ENCODE measurements around the gene NECTIN4. TPM values are rescaled to one million over a fixed set of nuclear protein-coding genes. Genes with fewer than 3 reads are reported as not detected.

The NECTIN4 gene
- total RNA-seq, 1 donor from 2014 or later = 42.7 TPM

- peaks cover 16% of the 10 kb centered on the region for H3K4me1 ChIP-seq
- H3K27ac ChIP-seq = peak within 1 kb of the TSS; percentile 31
- peak within 1 kb of the TSS; percentile 43 to 52 for H3K4me3 ChIP-seq
- no peaks in the 10 kb centered on the region for H3K27me3 ChIP-seq
- DNase-seq (ENCODE audit: extremely low spot score in 2 of 2) = no peak
- TF ChIP-seq CTCF (IDR thresholded peaks at IDR 0.05) (peak in 1 of 3 experiments; percentile 4), POLR2A (IDR thresholded peaks at IDR 0.05) (no peak), POLR2AphosphoS5 (IDR thresholded peaks at IDR 0.05; ENCODE audit: insufficient read depth in 1 of 2, low read depth in 1 of 2) (peak in 1 of 2 donors; percentile 40)
- H3K36me3 ChIP-seq = peaks cover 0 to 15% of the 10 kb centered on the region in 2 donors
- H3K9me3 ChIP-seq = no peaks in the 10 kb centered on the region
- intact Hi-C loops (cut with DNase I) = loop anchor here (5.0 to 10.0 kb wide), 2 partner anchors 51 to 104 kb away; partner anchors contain the start of gene USF1
Measured at GRCh38 chr1:161098210-161099068, 9.1 kb upstream of the NECTIN4 start, which contains the start of gene KLHDC9. Gene KLHDC9 (plus strand): TSS chr1:161098361. CDS start chr1:161098536, 175 bp downstream.

- no peaks in the 10 kb centered on the region for H3K9me3 ChIP-seq
- TF ChIP-seq POLR2AphosphoS5 (IDR thresholded peaks at IDR 0.05; ENCODE audit: insufficient read depth in 1 of 2, low read depth in 1 of 2) = peak in 1 of 2 donors; percentile 63
- no peak for TF ChIP-seq CTCF (IDR thresholded peaks at IDR 0.05)
- peak in 1 of 2 donors; percentile 25 for DNase-seq (ENCODE audit: extremely low spot score in 2 of 2)
- H3K27ac ChIP-seq = no peak overlapping the region
- no peak overlapping the region for H3K4me3 ChIP-seq
- intact Hi-C loops (cut with DNase I) = loop anchor here (5.0 to 10.0 kb wide), 2 partner anchors 49 to 102 kb away; partner anchors contain the start of gene USF1
- no peaks in the 10 kb centered on the region for H3K27me3 ChIP-seq
- H3K36me3 ChIP-seq = peaks cover 0 to 15% of the 10 kb centered on the region in 2 donors
- peaks cover 16% of the 10 kb centered on the region for H3K4me1 ChIP-seq
Measured at GRCh38 chr1:161096530-161096929, 7.2 kb upstream of the NECTIN4 start.

GRCh38 chr1:161096015-161096414, 6.7 kb upstream of the NECTIN4 start:
- no peak overlapping the region for H3K4me3 ChIP-seq
- peaks cover 16% of the 10 kb centered on the region for H3K4me1 ChIP-seq
- H3K36me3 ChIP-seq = peaks cover 0 to 11% of the 10 kb centered on the region in 2 donors
- TF ChIP-seq POLR2AphosphoS5 (IDR thresholded peaks at IDR 0.05; ENCODE audit: insufficient read depth in 1 of 2, low read depth in 1 of 2) (no peak), POLR2A (IDR thresholded peaks at IDR 0.05) (no peak)
- no peak overlapping the region for H3K27ac ChIP-seq
- no peaks in the 10 kb centered on the region for H3K9me3 ChIP-seq
- intact Hi-C loops (cut with DNase I) = loop anchor here (5.0 to 10.0 kb wide), 2 partner anchors 49 to 101 kb away; partner anchors contain the start of gene USF1
- DNase-seq (ENCODE audit: extremely low spot score in 2 of 2) = no peak
- H3K27me3 ChIP-seq = no peaks in the 10 kb centered on the region

- H3K27ac ChIP-seq = no peak overlapping the region
- no peak for DNase-seq (ENCODE audit: extremely low spot score in 2 of 2)
- TF ChIP-seq POLR2AphosphoS5 (IDR thresholded peaks at IDR 0.05; ENCODE audit: insufficient read depth in 1 of 2, low read depth in 1 of 2) (no peak), POLR2A (IDR thresholded peaks at IDR 0.05) (no peak), CTCF (IDR thresholded peaks at IDR 0.05) (no peak)
- H3K36me3 ChIP-seq = peaks cover 0 to 4% of the 10 kb centered on the region in 2 donors
- no peaks in the 10 kb centered on the region for H3K27me3 ChIP-seq
- no peaks in the 10 kb centered on the region for H3K9me3 ChIP-seq
- H3K4me3 ChIP-seq = no peak overlapping the region
- peaks cover 16% of the 10 kb centered on the region for H3K4me1 ChIP-seq
- intact Hi-C loops (cut with DNase I) = loop anchor here (5.0 to 10.0 kb wide), 2 partner anchors 48 to 100 kb away; partner anchors contain the start of gene USF1
Measured at GRCh38 chr1:161095230-161095629, 5.9 kb upstream of the NECTIN4 start.

- Histone ChIP-seq H3K4me1 (peaks cover 16% of the 10 kb centered on the region), H3K4me3 (no peak overlapping the region), H3K36me3 (no peaks in the 10 kb centered on the region), H3K27me3 (no peaks in the 10 kb centered on the region), H3K27ac (no peak overlapping the region), H3K9me3 (no peaks in the 10 kb centered on the region)
- TF ChIP-seq POLR2AphosphoS5 (IDR thresholded peaks at IDR 0.05; ENCODE audit: insufficient read depth in 1 of 2, low read depth in 1 of 2) (no peak), POLR2A (IDR thresholded peaks at IDR 0.05) (no peak), CTCF (IDR thresholded peaks at IDR 0.05) (no peak)
- no peak for DNase-seq (ENCODE audit: extremely low spot score in 2 of 2)
- intact Hi-C loops (cut with DNase I) = loop anchor here (10.0 kb wide), 1 partner anchor 100 kb away; no protein-coding TSS in a partner anchor
Measured at GRCh38 chr1:161094481-161094880, 5.1 kb upstream of the NECTIN4 start.

Data from vagina (tissue), 2 donors.